AG04449 (cell line): ENCODE data around the gene DIP2C.

Experiments used
- CTCF ChIA-PET: fragments of 350-600 bp; formaldehyde crosslinking; extraction: SDS; loops from one replicate; lab custom pipeline; 2021; ENCODE audit warnings: antibody characterized with exemption; lab: Yijun Ruan, JAX
- POLR2A ChIA-PET: fragments of 400-600, 350-600 bp; formaldehyde crosslinking; extraction: SDS; loops from one replicate; lab custom pipeline; 2020; ENCODE audit warnings: antibody characterized with exemption, inconsistent platforms; lab: Yijun Ruan, JAX
- DNase-seq: peaks from one replicate; pipeline ENCODE4 v3.0.0-alpha.2; 2010; ENCODE audit warnings: low read depth, low spot score
- H3K4me3 ChIP-seq: 2 replicates; pipeline ENCODE4 v1.5.1; 2011; ENCODE audit warnings: low read depth, mild to moderate bottlenecking, control low read depth, low read length
- TF ChIP-seq, protein P1 (sequence below): IDR thresholded peaks from one replicate; pipeline ENCODE4 v1.5.1; 2011; ENCODE audit warnings: mild to moderate bottlenecking, moderate library complexity, low read length, control low read depth, inconsistent platforms; ENCODE audit not compliant: insufficient read depth; ENCODE audit errors: missing control alignments

Gene DIP2C

DNA sequence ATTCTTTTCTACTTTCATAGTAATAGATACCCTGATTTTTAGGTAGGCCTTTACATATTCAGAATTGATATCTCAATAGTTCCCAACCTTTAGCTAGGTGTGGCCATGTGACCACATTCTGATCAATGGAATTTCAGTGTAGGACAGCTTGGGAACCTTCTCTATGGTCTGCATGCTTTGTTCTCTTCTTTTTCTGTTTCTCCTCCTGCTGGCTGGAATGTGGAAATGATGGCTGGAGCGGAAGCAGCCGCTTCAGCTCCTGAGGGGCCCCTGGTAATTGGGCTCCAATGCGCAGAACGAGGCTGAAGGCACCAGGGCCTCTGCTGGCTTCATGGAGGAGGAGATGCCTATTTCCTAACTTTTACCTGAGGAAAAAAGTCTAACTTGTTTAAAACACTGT is 401.7 kb downstream of the DIP2C start:
- H3K4me3 ChIP-seq, result no peak overlapping the region
- POLR2A ChIA-PET, result no interaction called here
- no peak for DNase-seq
- CTCF ChIA-PET, result interaction anchor here (1.0 to 1.7 kb wide), 2 partner anchors 15 to 60 kb away, joined by 5 read pairs; no protein-coding TSS in a partner anchor
- TF ChIP-seq, protein P1, sequence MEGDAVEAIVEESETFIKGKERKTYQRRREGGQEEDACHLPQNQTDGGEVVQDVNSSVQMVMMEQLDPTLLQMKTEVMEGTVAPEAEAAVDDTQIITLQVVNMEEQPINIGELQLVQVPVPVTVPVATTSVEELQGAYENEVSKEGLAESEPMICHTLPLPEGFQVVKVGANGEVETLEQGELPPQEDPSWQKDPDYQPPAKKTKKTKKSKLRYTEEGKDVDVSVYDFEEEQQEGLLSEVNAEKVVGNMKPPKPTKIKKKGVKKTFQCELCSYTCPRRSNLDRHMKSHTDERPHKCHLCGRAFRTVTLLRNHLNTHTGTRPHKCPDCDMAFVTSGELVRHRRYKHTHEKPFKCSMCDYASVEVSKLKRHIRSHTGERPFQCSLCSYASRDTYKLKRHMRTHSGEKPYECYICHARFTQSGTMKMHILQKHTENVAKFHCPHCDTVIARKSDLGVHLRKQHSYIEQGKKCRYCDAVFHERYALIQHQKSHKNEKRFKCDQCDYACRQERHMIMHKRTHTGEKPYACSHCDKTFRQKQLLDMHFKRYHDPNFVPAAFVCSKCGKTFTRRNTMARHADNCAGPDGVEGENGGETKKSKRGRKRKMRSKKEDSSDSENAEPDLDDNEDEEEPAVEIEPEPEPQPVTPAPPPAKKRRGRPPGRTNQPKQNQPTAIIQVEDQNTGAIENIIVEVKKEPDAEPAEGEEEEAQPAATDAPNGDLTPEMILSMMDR, result peak; percentile 14

DNA sequence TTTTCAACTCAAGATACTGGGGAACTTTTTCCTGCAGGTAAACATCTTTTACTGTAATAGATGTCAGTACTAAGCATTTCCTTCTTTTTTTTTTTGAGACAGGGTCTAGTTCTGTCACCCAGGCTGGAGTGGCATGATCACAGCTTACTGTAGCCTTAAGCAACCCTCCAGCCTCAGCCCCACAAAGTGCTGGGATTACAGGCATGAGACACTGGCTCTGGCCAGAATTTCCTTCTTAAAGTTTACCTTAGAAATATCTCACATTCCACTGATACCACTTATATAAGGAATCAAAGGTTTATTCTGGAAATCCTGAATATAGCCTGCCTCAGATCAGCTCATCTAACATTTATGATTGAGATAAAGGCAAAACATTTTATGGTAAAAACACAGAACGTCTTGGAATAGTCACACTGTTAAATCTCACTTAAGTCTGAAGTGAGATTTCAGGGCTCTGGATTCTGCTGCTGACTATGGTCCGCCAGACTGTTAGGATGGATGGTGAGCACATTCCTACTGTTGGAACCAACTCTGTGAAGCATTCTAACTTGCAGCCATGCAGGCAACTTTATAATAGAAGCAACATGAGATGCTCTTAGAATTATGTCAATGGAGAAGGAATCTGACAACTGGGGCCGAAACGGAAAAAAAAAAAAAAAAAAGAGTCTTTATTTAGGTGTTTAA is 402.3 kb downstream of the DIP2C start:
- DNase-seq, result peak; percentile 41
- TF ChIP-seq, protein P1, result no peak
- no peak overlapping the region for H3K4me3 ChIP-seq
- POLR2A ChIA-PET, result no interaction called here
- CTCF ChIA-PET, result interaction anchor here (1.0 to 1.7 kb wide), 2 partner anchors 15 to 59 kb away, joined by 5 read pairs; no protein-coding TSS in a partner anchor

DNA sequence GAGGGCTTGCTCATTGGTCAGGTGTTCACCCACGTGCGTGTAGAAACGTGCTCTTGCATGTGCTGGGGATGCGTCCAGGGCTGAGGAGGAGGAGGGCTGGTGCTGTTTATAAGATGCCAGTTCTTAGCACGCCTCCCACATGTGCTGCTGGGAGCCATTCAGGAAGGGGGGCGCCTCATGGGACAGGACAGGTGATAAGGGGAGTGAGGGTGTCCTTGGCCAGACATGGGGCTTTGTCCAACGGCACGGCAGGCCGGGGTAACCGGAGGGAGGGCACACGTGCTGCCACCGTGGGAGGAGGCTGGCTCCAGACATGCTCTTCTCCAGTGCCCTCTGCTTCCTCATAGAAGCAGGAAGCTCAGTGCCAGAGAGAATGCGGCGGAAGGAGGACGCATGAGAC is 404.3 kb downstream of the DIP2C start:
- no peak for DNase-seq
- ChIA-PET CTCF (no interaction called here), POLR2A (no interaction called here)
- no peak overlapping the region for H3K4me3 ChIP-seq
- TF ChIP-seq, protein P1, result no peak

DNA sequence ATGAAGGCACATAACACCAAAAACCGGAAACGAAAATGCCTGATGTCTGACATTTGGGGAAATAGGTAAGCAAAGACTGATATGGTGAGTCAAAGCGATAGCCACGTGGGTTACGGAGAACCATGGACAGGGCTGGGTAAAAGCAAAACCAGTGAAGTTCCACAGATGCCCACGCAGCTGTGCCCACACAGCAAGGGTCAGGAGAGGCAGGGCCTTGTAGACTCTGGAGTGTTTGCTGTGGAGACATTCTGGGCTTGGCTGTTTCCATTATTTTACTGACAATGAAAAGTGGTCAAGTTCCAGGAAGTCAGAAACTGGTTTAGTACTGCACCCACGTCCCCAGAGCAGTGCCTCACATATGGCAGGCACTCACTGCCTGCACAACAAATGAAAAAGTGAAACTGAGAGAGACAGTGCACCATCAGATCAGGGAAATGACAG is 405.5 kb downstream of the DIP2C start:
- CTCF ChIA-PET, result no interaction called here
- TF ChIP-seq, protein P1, result no peak
- no peak for DNase-seq
- POLR2A ChIA-PET, result no interaction called here
- no peak overlapping the region for H3K4me3 ChIP-seq

DNA sequence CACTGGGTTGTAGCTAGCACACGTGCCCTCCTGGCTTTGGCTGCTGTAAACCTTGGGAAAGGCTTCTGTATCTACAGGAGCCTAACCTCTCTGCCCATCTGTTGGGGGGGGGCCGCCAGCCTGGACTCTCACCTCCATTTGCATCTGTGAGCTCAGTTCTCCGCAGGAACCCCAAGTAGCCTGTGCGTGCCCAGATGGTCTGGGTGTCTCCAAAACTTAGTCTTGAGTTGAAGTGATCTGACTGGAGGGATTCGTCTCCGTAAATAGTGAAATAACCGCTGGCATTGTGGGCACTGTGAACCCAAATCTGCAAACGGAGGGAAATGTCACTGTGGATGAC is 406.4 kb downstream of the DIP2C start:
- POLR2A ChIA-PET, result no interaction called here
- no peak overlapping the region for H3K4me3 ChIP-seq
- CTCF ChIA-PET, result no interaction called here
- TF ChIP-seq, protein P1, result no peak
- no peak for DNase-seq

DNA sequence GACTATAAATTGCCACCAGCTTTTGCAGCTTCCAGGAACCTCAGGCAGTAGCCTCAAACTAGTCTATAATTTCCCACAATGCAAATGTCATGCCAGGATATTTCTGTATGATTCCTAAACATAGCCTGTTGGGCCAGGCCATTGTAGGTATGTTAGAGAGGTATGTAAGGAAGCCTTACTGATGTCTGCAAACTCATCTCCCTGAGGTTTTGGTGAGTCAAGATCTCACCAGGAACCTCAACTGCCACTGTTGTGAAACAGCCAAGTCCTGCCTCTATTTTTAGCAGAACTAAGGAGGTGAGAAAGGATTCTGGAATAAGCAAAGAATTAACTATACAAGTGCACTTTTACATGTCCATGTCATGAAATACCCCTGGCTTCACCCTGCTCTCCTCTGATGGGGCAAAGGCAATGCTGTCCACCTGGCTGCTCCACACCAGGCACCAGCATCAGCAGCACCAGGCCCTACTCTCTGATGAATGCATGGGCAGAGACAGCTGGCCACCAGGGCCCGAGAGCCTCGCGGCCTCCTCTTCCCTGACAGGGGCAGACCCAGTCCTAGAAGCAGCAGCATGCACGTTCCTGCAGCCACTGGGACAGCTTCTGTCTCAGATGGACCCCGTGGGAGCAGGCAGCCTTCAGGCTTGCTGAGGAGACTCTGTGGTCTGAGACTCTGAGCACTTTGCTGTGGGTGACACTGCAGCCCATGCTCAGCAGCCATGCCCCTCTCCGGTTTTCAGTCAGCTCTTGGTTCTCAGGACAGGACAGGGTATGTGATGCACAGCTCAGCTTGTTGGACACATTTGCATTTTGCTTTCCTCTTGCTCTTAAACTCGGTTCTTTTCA is 407.0 kb downstream of the DIP2C start:
- H3K4me3 ChIP-seq, result no peak overlapping the region
- CTCF ChIA-PET, result no interaction called here
- peak; percentile 57 for DNase-seq
- TF ChIP-seq, protein P1, result no peak
- POLR2A ChIA-PET, result no interaction called here
